ENCODE data around the gene FAM20A.

- TF ChIP-seq CTCF (IDR thresholded peaks at IDR 0.05; ENCODE audit: low read length) (no peak), EZH2 (IDR thresholded peaks at IDR 0.05; ENCODE audit: borderline replicate concordance, low read length) (no peak)
Measured at GRCh38 chr17:68603656-68604055, 2.5 kb upstream of the FAM20A start.

Data from OCI-LY1 (cell line).